ENCODE results near the gene DPYD.

The DPYD gene

DNA sequence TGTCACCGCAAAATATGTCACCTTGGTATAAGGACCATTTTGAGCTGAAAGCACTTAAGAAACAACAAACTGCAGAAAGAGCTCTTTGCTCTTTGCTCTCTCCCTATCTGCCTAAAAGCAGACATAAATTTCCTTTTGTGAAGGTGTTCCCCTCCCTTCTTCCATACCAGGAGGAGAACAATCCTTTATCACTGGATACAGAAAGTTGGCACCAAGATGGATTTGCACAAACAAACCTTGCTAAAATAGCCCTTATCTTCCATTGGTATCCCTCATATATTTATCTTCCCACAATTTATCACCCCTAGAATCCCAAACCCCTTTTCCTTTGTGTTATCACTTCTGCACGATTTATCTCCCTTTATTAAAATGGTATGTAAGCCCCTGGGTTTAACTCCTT is 51.4 kb downstream of the DPYD start:
- Histone ChIP-seq H3K27me3 (ENCODE audit: insufficient read depth, insufficient read length) (no peaks in the 10 kb centered on the region), H3K4me1 (ENCODE audit: insufficient read depth, insufficient read length) (no peaks in the 10 kb centered on the region), H3K9me3 (ENCODE audit: insufficient read depth, low read length) (no peaks in the 10 kb centered on the region), H3K9ac (ENCODE audit: insufficient read length, low read depth) (no peak overlapping the region), H3K4me3 (ENCODE audit: insufficient read length, low read depth) (no peak overlapping the region), H3K36me3 (ENCODE audit: insufficient read depth, insufficient read length, low read length) (no peaks in the 10 kb centered on the region)
- TF ChIP-seq ZNF274 (IDR thresholded peaks at IDR 0.05; ENCODE audit: low read depth, low read length), result no peak
- no peak for TF ChIP-seq YY1 (IDR thresholded peaks at IDR 0.05; ENCODE audit: insufficient read depth, insufficient read length)
- no peak for TF ChIP-seq SUZ12 (IDR thresholded peaks at IDR 0.05; ENCODE audit: extremely low read depth, insufficient read depth, insufficient read length)
- DNase-seq (ENCODE audit: low read depth, low spot score), result no peak

DNA sequence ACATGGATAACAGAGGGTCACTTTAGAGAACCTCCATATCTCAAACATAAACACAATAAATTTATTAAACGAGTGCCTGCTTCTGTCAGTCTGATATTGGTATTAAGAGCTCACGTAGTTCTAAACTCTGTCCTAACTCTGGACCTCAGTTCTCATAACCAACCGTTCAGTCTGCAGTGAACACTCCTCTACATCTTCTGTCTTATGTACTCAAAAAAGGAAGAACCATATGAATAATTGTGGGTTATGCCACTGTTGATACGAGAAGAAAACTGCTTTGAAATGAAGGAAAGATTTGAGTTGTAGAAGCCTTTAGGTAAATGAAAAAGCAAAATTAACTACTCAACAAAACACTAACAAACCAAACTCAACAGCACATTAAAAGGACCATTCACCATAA is 53.7 kb downstream of the DPYD start:
- no peak for DNase-seq (ENCODE audit: low read depth, low spot score)
- no peak for TF ChIP-seq SUZ12 (IDR thresholded peaks at IDR 0.05; ENCODE audit: extremely low read depth, insufficient read depth, insufficient read length)
- TF ChIP-seq ZNF274 (IDR thresholded peaks at IDR 0.05; ENCODE audit: low read depth, low read length), result no peak
- TF ChIP-seq YY1 (IDR thresholded peaks at IDR 0.05; ENCODE audit: insufficient read depth, insufficient read length), result no peak
- no peaks in the 10 kb centered on the region for H3K27me3 ChIP-seq (ENCODE audit: insufficient read depth, insufficient read length)
- no peaks in the 10 kb centered on the region for H3K36me3 ChIP-seq (ENCODE audit: insufficient read depth, insufficient read length, low read length)
- H3K9me3 ChIP-seq (ENCODE audit: insufficient read depth, low read length), result no peaks in the 10 kb centered on the region
- H3K4me3 ChIP-seq (ENCODE audit: insufficient read length, low read depth), result no peak overlapping the region
- no peaks in the 10 kb centered on the region for H3K4me1 ChIP-seq (ENCODE audit: insufficient read depth, insufficient read length)
- H3K9ac ChIP-seq (ENCODE audit: insufficient read length, low read depth), result no peak overlapping the region

DNA sequence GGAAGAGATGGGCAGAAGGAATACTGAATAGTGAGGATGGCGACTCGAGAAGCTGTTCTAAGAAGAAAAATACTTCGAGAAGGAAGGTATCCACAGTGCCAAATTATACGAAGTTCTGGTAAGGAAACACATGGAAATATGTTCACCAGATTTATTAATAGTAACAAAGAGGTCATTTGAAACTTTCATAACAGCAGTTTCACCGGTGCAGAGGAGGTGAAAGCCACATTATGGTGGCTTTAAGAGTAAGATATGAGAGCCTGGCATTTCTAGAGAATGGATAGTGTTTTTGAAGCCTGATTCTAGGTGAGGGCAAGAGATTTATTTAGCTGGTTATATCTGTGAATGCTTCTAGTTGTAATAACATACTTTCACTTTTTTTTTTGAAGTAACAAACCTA is 56.2 kb downstream of the DPYD start:
- Histone ChIP-seq H3K4me3 (ENCODE audit: insufficient read length, low read depth) (no peak overlapping the region), H3K27me3 (ENCODE audit: insufficient read depth, insufficient read length) (no peaks in the 10 kb centered on the region), H3K9me3 (ENCODE audit: insufficient read depth, low read length) (no peaks in the 10 kb centered on the region), H3K9ac (ENCODE audit: insufficient read length, low read depth) (no peak overlapping the region), H3K4me1 (ENCODE audit: insufficient read depth, insufficient read length) (no peaks in the 10 kb centered on the region), H3K36me3 (ENCODE audit: insufficient read depth, insufficient read length, low read length) (no peaks in the 10 kb centered on the region)
- TF ChIP-seq SUZ12 (IDR thresholded peaks at IDR 0.05; ENCODE audit: extremely low read depth, insufficient read depth, insufficient read length) (no peak), YY1 (IDR thresholded peaks at IDR 0.05; ENCODE audit: insufficient read depth, insufficient read length) (no peak)
- DNase-seq (ENCODE audit: low read depth, low spot score), result no peak

GRCh38 chr1:97853221-97853620 is 67.6 kb downstream of the DPYD start:
- Histone ChIP-seq H3K4me1 (ENCODE audit: insufficient read depth, insufficient read length) (no peaks in the 10 kb centered on the region), H3K27me3 (ENCODE audit: insufficient read depth, insufficient read length) (no peaks in the 10 kb centered on the region), H3K36me3 (ENCODE audit: insufficient read depth, insufficient read length, low read length) (no peaks in the 10 kb centered on the region), H3K9ac (ENCODE audit: insufficient read length, low read depth) (no peak overlapping the region), H3K4me3 (ENCODE audit: insufficient read length, low read depth) (no peak overlapping the region), H3K9me3 (ENCODE audit: insufficient read depth, low read length) (no peaks in the 10 kb centered on the region)
- TF ChIP-seq YY1 (IDR thresholded peaks at IDR 0.05; ENCODE audit: insufficient read depth, insufficient read length) (no peak), ZNF274 (IDR thresholded peaks at IDR 0.05; ENCODE audit: low read depth, low read length) (no peak), SUZ12 (IDR thresholded peaks at IDR 0.05; ENCODE audit: extremely low read depth, insufficient read depth, insufficient read length) (no peak)
- no peak for DNase-seq (ENCODE audit: low read depth, low spot score)

DNA sequence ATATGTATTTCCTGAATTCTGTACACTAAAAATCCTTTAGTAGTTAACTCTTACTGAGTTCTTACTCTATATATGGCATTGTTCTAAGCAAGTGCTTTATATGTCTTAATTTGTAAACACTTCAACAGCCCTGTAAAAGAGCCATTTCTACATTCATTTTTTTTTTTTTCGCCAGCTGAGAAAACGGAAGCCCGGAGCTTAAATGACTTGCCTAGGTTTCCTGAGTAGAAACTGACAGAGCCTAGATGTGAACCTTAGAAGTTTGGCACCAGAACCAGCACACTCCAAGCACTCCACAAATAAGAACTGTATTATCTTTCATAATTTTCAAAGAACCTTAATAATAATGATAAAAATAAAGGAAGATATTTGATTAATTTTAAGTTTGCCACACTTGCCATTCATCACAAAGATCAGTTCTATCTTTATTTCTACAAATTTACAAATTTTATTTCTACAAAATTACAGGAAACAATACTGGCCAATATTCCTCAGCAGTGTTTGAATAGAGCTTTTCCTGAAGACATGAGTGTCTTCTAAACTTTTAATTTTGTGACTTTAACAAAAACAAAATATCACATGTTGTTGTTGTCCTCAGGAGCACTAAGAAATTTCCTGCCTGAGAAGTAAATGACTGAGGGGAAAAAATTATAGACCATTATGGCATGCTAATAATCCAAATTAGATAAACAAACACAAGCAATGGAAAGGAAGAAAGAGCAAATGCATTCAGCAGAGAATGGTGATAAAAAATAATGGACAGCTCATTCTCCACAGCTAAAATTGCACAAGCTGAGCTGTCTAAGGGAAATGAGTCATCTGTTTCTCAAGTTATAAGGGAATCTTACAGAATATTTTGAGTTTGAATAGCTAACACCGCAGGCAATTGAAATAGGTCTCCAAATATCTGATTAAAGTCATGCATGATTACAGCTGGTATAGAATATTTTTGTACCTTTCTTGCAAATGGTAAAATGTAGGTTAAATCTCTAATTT is 71.2 kb downstream of the DPYD start:
- H3K27me3 ChIP-seq (ENCODE audit: insufficient read depth, insufficient read length), result no peaks in the 10 kb centered on the region
- no peaks in the 10 kb centered on the region for H3K36me3 ChIP-seq (ENCODE audit: insufficient read depth, insufficient read length, low read length)
- TF ChIP-seq ZNF274 (IDR thresholded peaks at IDR 0.05; ENCODE audit: low read depth, low read length), result no peak
- TF ChIP-seq SUZ12 (IDR thresholded peaks at IDR 0.05; ENCODE audit: extremely low read depth, insufficient read depth, insufficient read length), result no peak
- TF ChIP-seq YY1 (IDR thresholded peaks at IDR 0.05; ENCODE audit: insufficient read depth, insufficient read length), result no peak
- H3K4me3 ChIP-seq (ENCODE audit: insufficient read length, low read depth), result no peak overlapping the region
- H3K9ac ChIP-seq (ENCODE audit: insufficient read length, low read depth), result no peak overlapping the region
- no peaks in the 10 kb centered on the region for H3K4me1 ChIP-seq (ENCODE audit: insufficient read depth, insufficient read length)
- peaks cover 14% of the 10 kb centered on the region; the same call in 1 of the 2 replicates for H3K9me3 ChIP-seq (ENCODE audit: insufficient read depth, low read length)
- DNase-seq (ENCODE audit: low read depth, low spot score), result no peak

- no peak for DNase-seq (ENCODE audit: low read depth, low spot score)
- no peak overlapping the region for H3K9ac ChIP-seq (ENCODE audit: insufficient read length, low read depth)
- H3K27me3 ChIP-seq (ENCODE audit: insufficient read depth, insufficient read length), result no peaks in the 10 kb centered on the region
- no peak overlapping the region for H3K4me3 ChIP-seq (ENCODE audit: insufficient read length, low read depth)
- H3K4me1 ChIP-seq (ENCODE audit: insufficient read depth, insufficient read length), result no peaks in the 10 kb centered on the region
- H3K9me3 ChIP-seq (ENCODE audit: insufficient read depth, low read length), result peaks cover 14% of the 10 kb centered on the region; the same call in 1 of the 2 replicates
- TF ChIP-seq YY1 (IDR thresholded peaks at IDR 0.05; ENCODE audit: insufficient read depth, insufficient read length) (no peak), SUZ12 (IDR thresholded peaks at IDR 0.05; ENCODE audit: extremely low read depth, insufficient read depth, insufficient read length) (no peak), ZNF274 (IDR thresholded peaks at IDR 0.05; ENCODE audit: low read depth, low read length) (no peak)
- H3K36me3 ChIP-seq (ENCODE audit: insufficient read depth, insufficient read length, low read length), result no peaks in the 10 kb centered on the region
These were observed 75.0 kb downstream of the DPYD start for GRCh38 chr1:97845805-97846204.

GRCh38 chr1:97844552-97845089 is 76.2 kb downstream of the DPYD start:
- no peak for DNase-seq (ENCODE audit: low read depth, low spot score)
- Histone ChIP-seq H3K9ac (ENCODE audit: insufficient read length, low read depth) (no peak overlapping the region), H3K4me3 (ENCODE audit: insufficient read length, low read depth) (no peak overlapping the region), H3K36me3 (ENCODE audit: insufficient read depth, insufficient read length, low read length) (no peaks in the 10 kb centered on the region), H3K4me1 (ENCODE audit: insufficient read depth, insufficient read length) (no peaks in the 10 kb centered on the region), H3K9me3 (ENCODE audit: insufficient read depth, low read length) (peaks cover 14% of the 10 kb centered on the region; the same call in 1 of the 2 replicates), H3K27me3 (ENCODE audit: insufficient read depth, insufficient read length) (no peaks in the 10 kb centered on the region)
- TF ChIP-seq ZNF274 (IDR thresholded peaks at IDR 0.05; ENCODE audit: low read depth, low read length) (no peak), SUZ12 (IDR thresholded peaks at IDR 0.05; ENCODE audit: extremely low read depth, insufficient read depth, insufficient read length) (no peak), YY1 (IDR thresholded peaks at IDR 0.05; ENCODE audit: insufficient read depth, insufficient read length) (no peak)
